ENCODE results near the gene DKKL1.
A peak's percentile ranks its signal among the peaks of the same experiment; 100 is the strongest.
"Not testable (repeated sequence)": the region's sequence is repeated elsewhere in the genome, so short reads cannot be mapped to it uniquely, and the experiment has no call there.

DKKL1 gene

GRCh38 chr19:49362048-49362928, 1.4 kb upstream of the DKKL1 start, which contains the start of gene TEAD2:
TSS of gene TEAD2 (minus strand) at chr19:49362416. CDS start at chr19:49360075, 2,341 bp downstream.
- no peak for DNase-seq

- no peak for DNase-seq
Measured at GRCh38 chr19:49362929-49363267, 779 bp upstream of the DKKL1 start.

- no peak for DNase-seq
Measured at GRCh38 chr19:49364083-49364737, 533 bp downstream of the DKKL1 start.

GRCh38 chr19:49366110-49366509, 2.4 kb downstream of the DKKL1 start:
- no peak for DNase-seq

GRCh38 chr19:49368711-49369358, 5.2 kb downstream of the DKKL1 start:
- DNase-seq = no peak

- DNase-seq = no peak
Measured at GRCh38 chr19:49371184-49371583, 7.5 kb downstream of the DKKL1 start.

- DNase-seq = not testable (repeated sequence)
Measured at GRCh38 chr19:49373174-49373573, 9.5 kb downstream of the DKKL1 start.

- no peak for DNase-seq
Measured at GRCh38 chr19:49374665-49375434, 11.2 kb downstream of the DKKL1 start.

- DNase-seq = no peak
Measured at GRCh38 chr19:49378512-49378911, 14.8 kb downstream of the DKKL1 start.

GRCh38 chr19:49380391-49380790, 16.7 kb downstream of the DKKL1 start:
- no peak for DNase-seq

- no peak for DNase-seq
Measured at GRCh38 chr19:49382639-49383038, 19.0 kb downstream of the DKKL1 start.

GRCh38 chr19:49383599-49383998, 19.9 kb downstream of the DKKL1 start:
- DNase-seq = no peak

GRCh38 chr19:49387936-49388372, 24.3 kb downstream of the DKKL1 start, which contains the start of gene KASH5:
TSS of gene KASH5 (plus strand) at chr19:49388249. CDS start at chr19:49390884, 2,635 bp downstream.
- peak; percentile 64 for DNase-seq

- no peak for DNase-seq
Measured at GRCh38 chr19:49389406-49389805, 25.7 kb downstream of the DKKL1 start.

GRCh38 chr19:49390131-49390928, 26.7 kb downstream of the DKKL1 start:
- DNase-seq = no peak

GRCh38 chr19:49390929-49391359, 27.3 kb downstream of the DKKL1 start:
- DNase-seq = no peak

GRCh38 chr19:49391581-49392399, 28.1 kb downstream of the DKKL1 start:
- DNase-seq = peak; percentile 79

- no peak for DNase-seq
Measured at GRCh38 chr19:49393881-49394280, 30.2 kb downstream of the DKKL1 start.

GRCh38 chr19:49395581-49396407, 32.1 kb downstream of the DKKL1 start:
- DNase-seq = no peak

Measured in activated CD4-positive, alpha-beta T cell treated with anti-CD3 and anti-CD28 coated beads, Interleukin-2, amount 50 U/mL, for 16 hours (primary cell).